Measurements from ENCODE around the gene LYVE1. TPM values are rescaled to one million over a fixed set of nuclear protein-coding genes. Genes with fewer than 3 reads are reported as not detected.

The LYVE1 gene
- total RNA-seq, 4 donors from 2014 or later = 36.1 to 104 (median 71.9) TPM

- no peak for TF ChIP-seq EP300 (IDR thresholded peaks at IDR 0.05)
- TF ChIP-seq CTCF (IDR thresholded peaks at IDR 0.05) = no peak
Measured at GRCh38 chr11:10514709-10515108, 53.8 kb downstream of the LYVE1 start.

DNA sequence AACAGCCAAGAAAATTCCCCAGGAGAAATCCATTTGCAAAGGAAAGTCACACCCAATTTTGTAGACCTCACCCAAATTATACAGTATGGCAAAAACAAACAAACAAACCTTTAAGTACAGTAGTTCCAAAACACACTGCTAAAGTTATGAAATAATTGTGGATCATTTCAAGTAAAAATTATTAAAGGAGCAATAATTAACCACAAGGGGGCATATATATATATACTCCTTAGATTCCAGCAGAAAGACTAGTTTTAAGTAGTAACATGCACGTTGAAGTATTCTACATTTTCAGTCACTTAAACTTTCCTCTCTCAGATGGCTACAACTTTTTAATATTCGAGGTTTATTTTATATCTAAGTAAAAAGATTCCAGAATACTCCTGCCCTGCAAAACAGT, 54.3 kb downstream of the LYVE1 start:
- WGBS, 2 donors = 42 to 43% methylated on average over 2 of the region's 2 CpGs
- H3K27ac ChIP-seq = no peak overlapping the region
- H3K27me3 ChIP-seq = no peaks in the 10 kb centered on the region
- TF ChIP-seq CTCF (IDR thresholded peaks at IDR 0.05) (peak in 4 of 5 experiments; percentile 13 to 33 (median 19)), EP300 (IDR thresholded peaks at IDR 0.05) (no peak)
- H3K4me1 ChIP-seq = peaks cover 0 to 15% (median 0%) of the 10 kb centered on the region in 4 donors
- no peaks in the 10 kb centered on the region for H3K9me3 ChIP-seq
- no peak for DNase-seq (ENCODE audit: low spot score in 2 of 2)
- no peak overlapping the region for H3K4me3 ChIP-seq
- H3K36me3 ChIP-seq = peaks cover 0 to 15% (median 0%) of the 10 kb centered on the region in 3 donors

More at GRCh38 chr11:10514709-10515108, 53.8 kb downstream of the LYVE1 start:
- peaks cover 0 to 15% (median 0%) of the 10 kb centered on the region in 4 donors for H3K4me1 ChIP-seq
- no peaks in the 10 kb centered on the region for H3K27me3 ChIP-seq
- H3K4me3 ChIP-seq = no peak overlapping the region
- H3K27ac ChIP-seq = no peak overlapping the region
- DNase-seq (ENCODE audit: low spot score in 2 of 2) = no peak
- H3K9me3 ChIP-seq = no peaks in the 10 kb centered on the region
- H3K36me3 ChIP-seq = peaks cover 0 to 20% (median 0%) of the 10 kb centered on the region in 3 donors
- WGBS, 2 donors = 70 to 76% methylated on average over 2 of the region's 2 CpGs

DNA sequence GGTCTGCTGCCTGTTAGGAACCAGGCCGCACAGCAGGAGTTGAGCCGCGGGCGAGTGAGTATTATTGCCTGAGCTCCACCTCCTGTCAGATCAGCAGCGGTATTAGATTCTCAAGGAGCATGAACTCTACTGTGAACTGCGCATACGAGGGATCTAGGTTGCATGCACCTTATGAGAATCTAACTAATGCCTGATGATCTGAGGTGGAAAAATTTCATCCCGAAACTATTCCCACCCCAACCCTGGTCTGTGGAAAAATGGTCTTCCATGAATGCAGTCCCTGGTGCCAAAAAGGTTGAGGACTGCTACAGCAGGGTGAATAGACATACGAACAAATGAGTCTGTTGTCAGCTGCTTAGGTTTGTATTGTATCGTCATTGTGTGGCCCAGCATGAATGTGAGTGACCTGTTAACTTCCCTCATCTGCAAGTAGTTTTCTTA, 57.3 kb downstream of the LYVE1 start:
- peaks cover 0 to 15% (median 0%) of the 10 kb centered on the region in 4 donors for H3K4me1 ChIP-seq
- no peak overlapping the region for H3K27ac ChIP-seq
- H3K36me3 ChIP-seq = peaks cover 0 to 6% (median 0%) of the 10 kb centered on the region in 3 donors
- no peaks in the 10 kb centered on the region for H3K9me3 ChIP-seq
- no peak overlapping the region for H3K4me3 ChIP-seq
- 74 to 76% methylated on average over 10 of the region's 10 CpGs for WGBS, 2 donors
- no peaks in the 10 kb centered on the region for H3K27me3 ChIP-seq
- DNase-seq (ENCODE audit: low spot score in 2 of 2) = no peak
- no peak for TF ChIP-seq EP300 (IDR thresholded peaks at IDR 0.05)
- TF ChIP-seq CTCF (IDR thresholded peaks at IDR 0.05) = no peak
- TF ChIP-seq POLR2A (IDR thresholded peaks at IDR 0.05) = no peak

Other genes with a start within 250 kb of the LYVE1 start
- gene AMPD3, start 113.4 kb downstream of the LYVE1 start, total RNA-seq = 1 to 10 TPM; 1.0 to 8.7 (median 3.7) TPM
- 10 to 100 TPM; 27.6 to 49.2 (median 40.5) TPM for gene RNF141, start 27.5 kb downstream of the LYVE1 start, total RNA-seq
- 10 to 100 TPM in 2 of 4 donors, 1 to 10 TPM in 2; 5.9 to 23.1 (median 11.4) TPM for gene IRAG1, start 125.1 kb upstream of the LYVE1 start, total RNA-seq
- 10 to 100 TPM; 14.5 to 26.4 (median 19.6) TPM for gene CTR9, start 182.6 kb upstream of the LYVE1 start, total RNA-seq
- gene EIF4G2, start 240.3 kb upstream of the LYVE1 start, total RNA-seq = 100 to 1,000 TPM; 218 to 274 (median 249) TPM